Keratinocyte (primary cell): ENCODE results near the gene COL20A1.

Source experiments
- EZH2 ChIP-seq: IDR thresholded peaks from one replicate; pipeline ENCODE4 v1.6.1; 2012; ENCODE audit warnings: inconsistent platforms, mild to moderate bottlenecking, low read length, moderate library complexity
- TF ChIP-seq, protein P1 (sequence below), 3 experiments: IDR thresholded peaks in 1 of 3; conservative IDR thresholded peaks in 1 of 3; optimal IDR thresholded peaks in 1 of 3; 2 replicates in 2 of 3; 3 replicates in 1 of 3; pipeline versions ENCODE3 to v1.5.1; 2011; ENCODE audit warnings: low read length in 3 of 3, mild to moderate bottlenecking in 3 of 3, moderate library complexity in 2 of 3, control low read depth in 1 of 3, inconsistent platforms in 1 of 3; ENCODE audit not compliant: insufficient read depth in 2 of 3; ENCODE audit errors: extremely low read depth in 1 of 3

DNA sequence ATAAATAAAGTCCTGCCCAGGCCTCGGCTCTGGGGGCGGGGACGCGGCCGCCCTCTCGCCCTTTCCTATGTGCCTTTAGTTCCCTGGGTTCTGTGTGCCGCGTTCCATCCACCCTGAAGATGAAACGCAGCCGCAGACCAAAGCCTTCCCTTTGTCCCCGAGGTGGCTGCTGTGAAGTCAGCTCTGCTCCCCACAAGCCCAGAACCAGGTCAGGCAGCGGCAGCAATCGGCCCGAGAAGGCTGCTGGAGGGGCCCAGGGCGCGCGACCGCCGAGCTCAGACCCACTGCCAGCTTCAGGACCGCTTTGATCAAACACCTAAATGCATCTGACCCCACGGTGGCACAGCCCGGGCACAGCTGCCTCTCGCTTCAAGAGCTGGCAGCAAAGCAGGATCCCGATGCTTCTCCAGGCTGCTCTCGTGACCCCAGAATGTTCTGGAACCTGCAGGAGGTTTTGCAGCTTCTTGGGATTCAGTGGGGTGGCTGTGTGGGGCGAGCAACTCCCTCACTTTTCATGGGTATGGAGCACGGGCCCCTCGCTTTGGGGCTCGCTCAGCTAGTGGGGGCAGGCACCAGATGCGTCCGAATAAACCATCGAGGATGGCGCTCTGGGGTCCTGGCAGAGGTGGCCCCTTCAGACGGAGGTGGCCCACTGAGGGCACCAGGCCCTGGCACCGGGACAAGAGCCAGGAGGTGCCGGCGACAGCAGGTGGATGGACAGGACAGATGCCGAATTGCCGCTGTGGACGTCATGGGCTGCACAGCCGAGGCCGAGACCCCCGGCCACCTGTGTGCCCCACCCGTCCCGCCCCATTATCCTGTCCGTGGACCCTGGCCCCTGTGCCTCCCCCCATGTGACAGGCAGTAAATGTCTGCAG, 55.2 kb downstream of the COL20A1 start:
- TF ChIP-seq, protein P1, sequence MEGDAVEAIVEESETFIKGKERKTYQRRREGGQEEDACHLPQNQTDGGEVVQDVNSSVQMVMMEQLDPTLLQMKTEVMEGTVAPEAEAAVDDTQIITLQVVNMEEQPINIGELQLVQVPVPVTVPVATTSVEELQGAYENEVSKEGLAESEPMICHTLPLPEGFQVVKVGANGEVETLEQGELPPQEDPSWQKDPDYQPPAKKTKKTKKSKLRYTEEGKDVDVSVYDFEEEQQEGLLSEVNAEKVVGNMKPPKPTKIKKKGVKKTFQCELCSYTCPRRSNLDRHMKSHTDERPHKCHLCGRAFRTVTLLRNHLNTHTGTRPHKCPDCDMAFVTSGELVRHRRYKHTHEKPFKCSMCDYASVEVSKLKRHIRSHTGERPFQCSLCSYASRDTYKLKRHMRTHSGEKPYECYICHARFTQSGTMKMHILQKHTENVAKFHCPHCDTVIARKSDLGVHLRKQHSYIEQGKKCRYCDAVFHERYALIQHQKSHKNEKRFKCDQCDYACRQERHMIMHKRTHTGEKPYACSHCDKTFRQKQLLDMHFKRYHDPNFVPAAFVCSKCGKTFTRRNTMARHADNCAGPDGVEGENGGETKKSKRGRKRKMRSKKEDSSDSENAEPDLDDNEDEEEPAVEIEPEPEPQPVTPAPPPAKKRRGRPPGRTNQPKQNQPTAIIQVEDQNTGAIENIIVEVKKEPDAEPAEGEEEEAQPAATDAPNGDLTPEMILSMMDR (optimal IDR thresholded peaks at IDR 0.05 in 1 of 3, IDR thresholded peaks at IDR 0.05 in 1 of 3, conservative IDR thresholded peaks at IDR 0.05 in 1 of 3; ENCODE audit: extremely low read depth in 1 of 3, insufficient read depth in 2 of 3, low read length in 3 of 3), result no peak
- TF ChIP-seq EZH2, result no peak
